Endodermal cell (in vitro differentiated cells): ENCODE data around the gene AFAP1L2. TPM values are rescaled to one million over a fixed set of nuclear protein-coding genes. Genes with fewer than 3 reads are reported as not detected.

ENCODE experiments used
- DNase-seq: peaks from one replicate; pipeline ENCODE4 v3.0.0-alpha.2; 2017
- H3K27ac ChIP-seq: 2 replicates; pipeline ENCODE4 v1.5.1; 2013; ENCODE audit warnings: mild to moderate bottlenecking, low read depth, low read length, moderate library complexity
- H3K27me3 ChIP-seq: 2 replicates; pipeline ENCODE4 v1.6.1; 2013; ENCODE audit warnings: mild to moderate bottlenecking, low read length, moderate library complexity; ENCODE audit not compliant: insufficient read depth, control insufficient read depth, poor library complexity, severe bottlenecking
- H3K36me3 ChIP-seq: 2 replicates; pipeline ENCODE4 v1.7.0; 2013; ENCODE audit warnings: mild to moderate bottlenecking, low read length, moderate library complexity; ENCODE audit not compliant: control insufficient read depth, insufficient read depth
- H3K4me1 ChIP-seq: one replicate; pipeline ENCODE4 v1.7.0; 2013; ENCODE audit warnings: low read length; ENCODE audit not compliant: control insufficient read depth, insufficient read depth
- H3K4me3 ChIP-seq: 2 replicates; pipeline ENCODE4 v1.5.1; 2013; ENCODE audit warnings: mild to moderate bottlenecking, low read length, moderate library complexity
- H3K9ac ChIP-seq: 2 replicates; pipeline ENCODE4 v1.6.1; 2013; ENCODE audit warnings: mild to moderate bottlenecking, low read length, moderate library complexity; ENCODE audit not compliant: poor library complexity, severe bottlenecking; ENCODE audit errors: extremely low read depth
- H3K9me3 ChIP-seq: 2 replicates; pipeline ENCODE4 v1.6.1; 2013; ENCODE audit warnings: mild to moderate bottlenecking, low read length, moderate library complexity; ENCODE audit not compliant: control insufficient read depth
- H3K27ac Mint-ChIP-seq: 2 replicates; pipeline ENCODE4 v1.8.0; 2020; ENCODE audit warnings: mixed read lengths
- H3K27me3 Mint-ChIP-seq: 2 replicates; pipeline ENCODE4 v1.8.0; 2021; ENCODE audit warnings: mild to moderate bottlenecking, mixed read lengths; ENCODE audit not compliant: insufficient read depth
- H3K36me3 Mint-ChIP-seq: 2 replicates; pipeline ENCODE4 v1.8.0; 2020; ENCODE audit warnings: low read depth, mixed read lengths
- H3K4me1 Mint-ChIP-seq: 2 replicates; pipeline ENCODE4 v1.8.0; 2020; ENCODE audit warnings: mixed read lengths
- H3K4me3 Mint-ChIP-seq: 2 replicates; pipeline ENCODE4 v1.8.0; 2020; ENCODE audit warnings: mild to moderate bottlenecking, moderate library complexity, mixed read lengths
- H3K9me3 Mint-ChIP-seq: 2 replicates; pipeline ENCODE4 v1.8.0; 2020; ENCODE audit warnings: mild to moderate bottlenecking, mixed read lengths
- CTCF ChIP-seq: fragments of 200-600 bp; sonication (generic); conservative IDR thresholded peaks from 2 replicates; pipeline ENCODE4 v1.5.0; 2021; ENCODE audit warnings: antibody characterized with exemption, mild to moderate bottlenecking
- WGBS, 2 experiments: methylation state at CpG; one replicate each; pipeline versions ENCODE4 v1.1.5 to v1.1.7; 2013; ENCODE audit warnings: missing lambda C conversion rate in 2 of 2, mixed read lengths in 1 of 2; ENCODE audit not compliant: insufficient coverage in 1 of 2, insufficient read length in 1 of 2; 5-methylcytosine and 5-hydroxymethylcytosine counted together
- total RNA-seq, 2 donors: library from RNA; stranded (reverse); fragmentation: NEBNext Ultra II Directional in 1 of 2; extraction: Animal tissue kit (Norgen Biotek cat#: 25700) in 1 of 2; gene quantifications; 2 replicates in 1 of 2; 3 replicates in 1 of 2; pipeline ENCODE4 v1.2.1, GENCODE V29; 2021

Gene AFAP1L2
- total RNA-seq, 2 donors from 2014 or later: 1.5 to 2.2 TPM

DNA sequence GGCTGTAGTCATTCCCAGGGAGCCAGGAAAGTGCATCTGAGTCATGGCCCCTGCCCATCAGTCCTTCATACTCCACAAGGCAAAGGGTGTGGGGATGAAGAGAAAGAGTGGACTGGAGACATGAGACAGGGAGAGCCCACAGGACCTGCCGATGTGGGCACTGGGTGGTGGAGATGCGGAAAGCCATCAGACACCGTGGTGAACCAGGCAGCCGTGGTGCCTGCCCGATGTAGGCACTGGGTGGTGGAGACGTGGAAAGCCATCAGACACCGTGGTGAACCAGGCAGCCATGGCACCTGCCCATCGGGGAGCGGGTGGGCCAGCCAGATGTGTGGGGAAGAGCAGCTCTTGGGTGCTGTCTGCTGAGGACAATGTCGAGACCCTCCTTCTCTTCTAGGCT lies 58.6 kb downstream of the AFAP1L2 start:
- 86% methylated on average over 4 to 10 of the region's 10 CpGs for WGBS, 2 experiments
- H3K4me1 ChIP-seq: no peaks in the 10 kb centered on the region
- Mint-ChIP-seq H3K4me1 (peaks cover 2% of the 10 kb centered on the region), H3K9me3 (no peaks in the 10 kb centered on the region), H3K27ac (no peak overlapping the region), H3K4me3 (no peak overlapping the region), H3K27me3 (peaks cover 2% of the 10 kb centered on the region), H3K36me3 (no peaks in the 10 kb centered on the region)
- no peak for TF ChIP-seq CTCF
- H3K36me3 ChIP-seq: no peaks in the 10 kb centered on the region
- no peak overlapping the region for H3K4me3 ChIP-seq
- no peaks in the 10 kb centered on the region for H3K9me3 ChIP-seq
- H3K27me3 ChIP-seq: no peaks in the 10 kb centered on the region
- no peak overlapping the region for H3K27ac ChIP-seq
- no peak overlapping the region for H3K9ac ChIP-seq
- no peak for DNase-seq

- Histone ChIP-seq H3K4me3 (no peak overlapping the region), H3K9me3 (no peaks in the 10 kb centered on the region), H3K27me3 (no peaks in the 10 kb centered on the region), H3K9ac (no peak overlapping the region), H3K36me3 (no peaks in the 10 kb centered on the region), H3K4me1 (no peaks in the 10 kb centered on the region), H3K27ac (no peak overlapping the region)
- Mint-ChIP-seq H3K27me3 (peaks cover 2% of the 10 kb centered on the region), H3K9me3 (no peaks in the 10 kb centered on the region), H3K4me1 (peaks cover 2% of the 10 kb centered on the region), H3K4me3 (no peak overlapping the region), H3K36me3 (no peaks in the 10 kb centered on the region), H3K27ac (no peak overlapping the region)
- no peak for TF ChIP-seq CTCF
- no peak for DNase-seq
- WGBS, 2 experiments: 85 to 89% methylated on average over 8 to 11 of the region's 11 CpGs
These were observed 60.4 kb downstream of the AFAP1L2 start for GRCh38 chr10:114343623-114344505.

DNA sequence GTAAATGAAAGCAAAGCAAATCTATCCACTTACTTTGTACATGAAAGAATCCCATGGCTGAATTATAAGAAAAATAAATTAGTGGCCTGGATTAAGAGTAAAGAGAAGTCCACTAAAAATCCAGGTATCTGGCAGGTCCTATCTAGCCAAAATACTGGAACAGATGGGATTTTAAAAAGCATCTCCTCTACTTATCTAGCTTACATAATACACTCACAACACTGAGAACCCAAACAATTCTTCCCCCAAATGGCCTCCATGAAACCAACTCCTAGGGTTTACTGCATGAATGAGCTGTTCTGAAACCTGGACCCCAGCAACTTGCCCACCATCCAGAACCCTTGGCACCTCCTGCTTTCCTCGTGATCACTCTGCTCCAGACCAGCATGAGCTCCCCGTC lies 61.3 kb downstream of the AFAP1L2 start:
- TF ChIP-seq CTCF: no peak
- H3K27ac Mint-ChIP-seq: no peak overlapping the region
- H3K4me1 ChIP-seq: no peaks in the 10 kb centered on the region
- H3K4me3 Mint-ChIP-seq: no peak overlapping the region
- H3K4me3 ChIP-seq: no peak overlapping the region
- peaks cover 6% of the 10 kb centered on the region for H3K27me3 Mint-ChIP-seq
- H3K36me3 ChIP-seq: no peaks in the 10 kb centered on the region
- H3K27me3 ChIP-seq: no peaks in the 10 kb centered on the region
- no peak for DNase-seq
- H3K4me1 Mint-ChIP-seq: peaks cover 4% of the 10 kb centered on the region
- no peak overlapping the region for H3K9ac ChIP-seq
- WGBS, 2 experiments: 83 to 84% methylated on average over 2 of the region's 2 CpGs
- H3K36me3 Mint-ChIP-seq: no peaks in the 10 kb centered on the region
- no peak overlapping the region for H3K27ac ChIP-seq
- no peaks in the 10 kb centered on the region for H3K9me3 ChIP-seq
- no peaks in the 10 kb centered on the region for H3K9me3 Mint-ChIP-seq
